HPDE6-E6E7 (cell line): ENCODE measurements around the gene KDM2B.
"Not testable (repeated sequence)": the region's sequence is repeated elsewhere in the genome, so short reads cannot be mapped to it uniquely, and the experiment has no call there.

Experiments
- DNase-seq: peaks from one replicate; pipeline ENCODE4 v3.0.0; 2011; ENCODE audit warnings: missing footprints; ENCODE audit errors: extremely low spot score

The KDM2B gene

GRCh38 chr12:121388421-121388981 is 192.3 kb downstream of the KDM2B start:
- DNase-seq = peak; percentile 64

- DNase-seq = not testable (repeated sequence)
These were observed 195.9 kb downstream of the KDM2B start for GRCh38 chr12:121384891-121385290.

- no peak for DNase-seq
These were observed 197.2 kb downstream of the KDM2B start for GRCh38 chr12:121383601-121384021.

GRCh38 chr12:121379945-121380344 is 200.9 kb downstream of the KDM2B start:
- DNase-seq = no peak
